Measurements from ENCODE around the gene CDH2.

- TF ChIP-seq CTCF (conservative IDR thresholded peaks at IDR 0.05; ENCODE audit: low read depth, low read length) (no peak), EZH2phosphoT487 (IDR thresholded peaks at IDR 0.05; ENCODE audit: borderline replicate concordance, low read length) (no peak)
Measured at GRCh38 chr18:27920836-27921235, 256.1 kb downstream of the CDH2 start.

All from PC-3 (cell line).